ENCODE results near the gene ZNF467.

ZNF467 gene

GRCh38 chr7:149773446-149774236, at the start of gene ZNF467:
Gene ZNF467 (minus strand): TSS chr7:149773588. CDS start chr7:149771032, 2,556 bp downstream.
- peak in 38 of 56 donors; percentile 20 to 77 (median 41) for DNase-seq

GRCh38 chr7:149822353-149822943, 49.1 kb upstream of the ZNF467 start:
- no peak for DNase-seq

- no peak for DNase-seq
These were observed 48.1 kb upstream of the ZNF467 start for GRCh38 chr7:149821191-149822148.

GRCh38 chr7:149820622-149821190, 47.3 kb upstream of the ZNF467 start:
- DNase-seq = peak in 1 of 56 donors; percentile 27

GRCh38 chr7:149819961-149820340, 46.6 kb upstream of the ZNF467 start:
- no peak for DNase-seq

GRCh38 chr7:149819141-149819960, 46.0 kb upstream of the ZNF467 start:
- no peak for DNase-seq

GRCh38 chr7:149818536-149818840, 45.1 kb upstream of the ZNF467 start:
- no peak for DNase-seq

GRCh38 chr7:149817836-149818535, 44.6 kb upstream of the ZNF467 start:
- DNase-seq = no peak

GRCh38 chr7:149817301-149817771, 43.9 kb upstream of the ZNF467 start:
- DNase-seq = no peak

- DNase-seq = no peak
These were observed 43.4 kb upstream of the ZNF467 start for GRCh38 chr7:149816794-149817193.

- no peak for DNase-seq
These were observed 42.9 kb upstream of the ZNF467 start for GRCh38 chr7:149816267-149816751.

GRCh38 chr7:149815661-149816266, 42.4 kb upstream of the ZNF467 start:
- DNase-seq = no peak

- no peak for DNase-seq
These were observed 41.7 kb upstream of the ZNF467 start for GRCh38 chr7:149815121-149815520.

- DNase-seq = no peak
These were observed 41.1 kb upstream of the ZNF467 start for GRCh38 chr7:149814494-149814893.

- DNase-seq = no peak
These were observed 40.1 kb upstream of the ZNF467 start for GRCh38 chr7:149813254-149814035.

- DNase-seq = no peak
These were observed 38.6 kb upstream of the ZNF467 start for GRCh38 chr7:149811831-149812490.

GRCh38 chr7:149811221-149811620, 37.8 kb upstream of the ZNF467 start:
- DNase-seq = no peak

- DNase-seq = peak in 8 of 56 donors; percentile 5 to 50 (median 19)
These were observed 35.8 kb upstream of the ZNF467 start for GRCh38 chr7:149809215-149809614.

Data from nucleus accumbens (tissue), 56 donors.